ENCODE results near the gene ZNF813. TPM values are rescaled to one million over a fixed set of nuclear protein-coding genes. Genes with fewer than 3 reads are reported as not detected.

The ZNF813 gene
- total RNA-seq, 1 donor from 2014 or later, result 0.70 TPM

DNA sequence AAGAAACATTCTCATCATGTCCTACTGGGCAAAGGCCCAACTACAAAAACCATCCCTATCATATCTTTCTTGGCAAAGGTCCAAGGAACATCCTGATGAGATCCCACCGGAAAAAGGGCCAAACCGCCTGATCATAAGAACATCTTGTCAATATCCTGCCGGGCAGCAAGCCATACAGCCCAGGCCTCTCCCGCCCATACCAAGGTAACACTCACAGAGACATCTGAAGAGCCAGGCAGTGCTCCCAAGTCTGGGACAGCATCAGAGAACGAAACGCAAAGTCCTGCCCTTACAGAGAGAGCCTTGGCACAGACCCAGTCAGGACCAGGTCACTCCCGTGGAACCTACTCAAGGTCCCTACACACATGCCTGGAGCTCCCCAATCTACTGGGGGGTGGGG lies 51.9 kb downstream of the ZNF813 start:
- DNase-seq (ENCODE audit: low spot score), result no peak

DNA sequence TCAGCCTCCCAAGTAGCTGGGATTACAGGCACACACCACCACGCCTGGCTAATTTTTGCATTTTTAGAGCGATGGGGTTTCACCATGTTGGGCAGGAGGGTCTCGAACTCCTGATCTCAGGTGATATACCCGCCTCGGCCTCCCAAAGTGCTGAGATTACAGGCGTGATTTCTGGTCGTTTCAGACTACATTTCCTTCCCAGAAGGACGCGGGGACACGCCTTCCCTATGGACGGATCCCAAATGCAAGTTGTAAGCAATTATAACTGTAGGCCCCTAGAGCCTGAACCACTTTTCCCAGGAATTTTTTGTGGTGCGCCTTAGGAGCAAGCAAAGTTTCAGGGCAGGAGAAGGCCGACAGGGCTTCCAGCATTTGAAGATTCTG lies 52.6 kb downstream of the ZNF813 start:
- DNase-seq (ENCODE audit: low spot score), result no peak

More for the DNA sequence above, 51.9 kb downstream of the ZNF813 start:
- no peak for ATAC-seq

DNA sequence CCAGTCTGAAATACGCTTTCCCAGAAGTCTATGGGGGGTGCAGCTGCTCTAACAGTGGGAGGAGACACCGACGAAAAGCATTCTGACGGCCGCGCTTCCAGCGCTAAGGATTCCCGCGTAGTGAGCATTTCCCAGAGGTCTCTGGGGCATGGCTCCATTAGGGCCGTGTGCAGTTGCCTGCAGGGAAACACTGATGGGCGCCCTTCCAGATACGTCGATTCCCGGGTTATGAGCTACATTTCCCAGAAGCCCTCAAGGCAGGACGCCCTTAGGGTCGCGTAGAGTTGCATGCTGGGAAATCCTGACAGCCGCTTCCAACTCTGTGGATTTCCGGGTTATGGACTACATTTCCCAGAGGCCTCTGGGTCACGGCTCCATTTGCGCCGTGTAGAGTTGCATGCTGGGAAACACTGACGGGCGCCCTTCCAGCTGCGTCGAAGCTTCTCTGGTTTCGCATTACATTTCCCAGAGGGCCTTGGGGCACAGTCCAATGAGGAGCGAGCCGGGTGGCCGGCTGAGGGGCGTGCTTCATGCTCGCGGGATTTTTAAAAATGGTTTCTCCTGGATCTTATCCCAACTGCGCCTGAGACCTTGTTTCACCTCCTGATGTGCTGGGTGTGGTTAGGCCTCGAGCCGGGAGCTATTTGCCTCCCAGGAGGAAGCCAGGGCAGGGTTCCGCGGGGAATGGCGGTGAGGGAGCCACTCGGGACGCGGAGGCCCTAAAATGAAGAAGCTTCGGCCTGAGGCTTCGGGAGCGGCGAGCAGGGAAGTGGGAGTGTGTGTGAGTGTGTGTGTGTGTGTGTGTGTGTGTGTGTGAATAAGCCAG lies 53.2 kb downstream of the ZNF813 start:
- peak; percentile 95 for ATAC-seq
- peak; percentile 94 for DNase-seq (ENCODE audit: low spot score)

More for the DNA sequence above, 52.6 kb downstream of the ZNF813 start:
- no peak for ATAC-seq

DNA sequence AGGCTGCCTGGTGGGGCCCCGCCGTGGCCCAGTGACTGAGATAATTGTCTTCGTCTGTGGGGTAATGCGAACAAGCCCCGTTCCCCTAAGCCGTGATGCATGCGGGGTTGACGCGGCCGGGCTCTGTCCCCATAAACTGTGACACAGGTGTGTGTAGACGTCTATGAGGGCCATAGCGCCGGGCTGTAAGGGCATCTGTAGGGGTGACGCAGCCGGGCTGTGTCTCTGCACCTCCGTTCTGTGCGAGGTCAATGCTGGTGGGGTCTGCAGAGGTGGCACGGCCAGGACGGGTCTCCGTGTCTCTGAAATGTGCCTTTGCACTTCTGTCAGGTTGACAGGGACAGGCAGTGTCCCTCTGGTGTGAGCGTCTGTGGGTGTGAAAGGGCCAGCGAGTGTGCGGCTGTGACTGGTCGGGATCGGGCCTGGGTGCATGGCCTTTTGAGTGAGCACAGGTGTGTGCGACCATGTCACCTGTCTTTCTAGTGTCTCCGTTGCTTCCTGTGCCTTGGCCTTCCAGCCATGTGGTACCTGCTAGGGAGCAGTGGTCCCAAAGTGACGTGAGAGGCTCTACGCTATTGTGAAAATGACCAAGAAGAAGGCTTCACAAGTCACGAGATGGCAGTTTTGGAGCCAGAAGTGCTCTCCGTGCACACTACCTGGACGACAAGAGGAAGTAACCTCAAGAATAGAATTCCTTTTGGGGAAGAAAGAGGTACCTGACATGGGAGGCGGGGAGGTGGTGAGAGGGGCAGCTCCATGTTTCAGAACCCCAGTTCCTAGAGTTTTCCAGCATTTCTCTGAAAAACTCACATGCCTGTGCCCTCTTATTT lies 54.1 kb downstream of the ZNF813 start:
- ATAC-seq, result no peak
- DNase-seq (ENCODE audit: low spot score), result no peak

DNA sequence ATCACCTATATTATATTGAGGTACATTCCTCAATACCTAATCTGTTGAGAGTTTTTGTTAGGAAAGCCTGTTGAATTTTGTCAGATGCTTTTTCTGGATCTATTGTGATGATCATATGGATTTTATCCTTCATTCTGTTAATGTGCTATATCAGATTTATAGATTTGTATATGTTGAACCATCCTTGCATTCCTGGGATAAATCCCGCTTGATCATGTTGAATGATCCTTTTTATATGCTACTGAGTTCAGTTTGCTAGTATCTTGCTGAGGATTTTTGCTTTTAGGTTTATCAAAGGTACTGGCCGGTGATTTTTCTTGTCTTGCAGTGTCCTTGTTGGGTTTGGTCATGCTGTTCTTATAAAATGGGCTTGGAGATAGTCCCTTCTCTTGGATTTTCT lies 58.4 kb downstream of the ZNF813 start:
- ATAC-seq, result no peak
- no peak for DNase-seq (ENCODE audit: low spot score)

DNA sequence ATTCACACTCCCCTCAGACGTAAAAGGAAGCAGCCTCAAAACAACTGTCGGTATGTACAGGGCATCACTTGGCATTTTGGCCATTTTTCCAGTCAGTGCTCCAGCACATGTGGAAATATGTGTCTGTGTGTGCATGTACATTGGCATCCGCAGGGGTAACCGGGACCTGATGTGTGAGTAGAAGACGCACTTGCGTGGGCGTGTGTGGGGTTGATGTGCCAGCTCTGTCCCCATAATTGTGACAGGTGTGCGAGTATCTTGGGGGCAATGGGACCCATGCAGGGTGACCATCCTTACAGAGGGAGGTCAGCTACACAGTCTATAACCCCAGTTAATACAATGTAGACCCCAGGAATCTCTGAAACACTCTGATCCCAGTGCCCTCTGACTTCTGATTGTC lies 63.1 kb downstream of the ZNF813 start:
- ATAC-seq, result no peak

DNA sequence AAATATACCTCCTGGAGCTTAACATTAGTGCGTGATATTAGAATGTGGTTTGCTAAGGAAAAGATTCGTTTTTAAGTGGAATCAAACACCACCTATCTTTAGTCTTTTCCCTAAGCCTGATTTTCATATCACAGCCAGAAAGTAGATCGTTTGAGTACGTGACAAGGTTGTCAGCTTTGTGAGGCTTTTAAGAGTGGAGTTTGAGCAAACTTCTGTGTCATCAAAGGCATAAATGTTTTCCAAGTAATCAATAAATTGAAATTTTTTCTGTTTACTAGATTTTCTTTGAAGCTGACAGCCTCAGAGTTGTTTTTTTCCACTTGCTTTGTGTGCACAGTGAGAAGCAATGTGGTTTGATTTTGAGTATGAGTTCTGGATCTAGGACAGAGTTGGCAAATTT lies 63.9 kb downstream of the ZNF813 start:
- ATAC-seq (no peak), DNase-seq (ENCODE audit: low spot score) (no peak)

More for the DNA sequence above, 63.1 kb downstream of the ZNF813 start:
- no peak for DNase-seq (ENCODE audit: low spot score)

DNA sequence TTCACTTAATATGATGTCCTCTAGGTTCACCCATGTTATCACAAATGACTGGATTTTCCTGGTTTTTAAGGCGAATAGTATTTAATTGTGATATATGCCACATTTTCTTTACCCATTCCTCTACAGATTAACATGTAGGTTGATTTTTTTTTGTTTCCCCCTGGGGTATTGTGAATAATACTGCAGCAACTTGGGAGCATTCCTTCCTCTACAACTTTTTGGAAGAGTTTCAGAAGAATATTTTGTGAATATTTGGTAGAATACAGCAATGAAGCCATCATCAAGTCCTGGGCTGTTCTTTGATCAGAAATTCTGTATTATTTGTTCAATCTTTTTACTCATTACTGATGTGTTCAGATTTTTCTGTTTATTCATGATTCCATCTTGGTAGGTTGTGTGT lies 64.8 kb downstream of the ZNF813 start:
- DNase-seq (ENCODE audit: low spot score) (no peak), ATAC-seq (no peak)

DNA sequence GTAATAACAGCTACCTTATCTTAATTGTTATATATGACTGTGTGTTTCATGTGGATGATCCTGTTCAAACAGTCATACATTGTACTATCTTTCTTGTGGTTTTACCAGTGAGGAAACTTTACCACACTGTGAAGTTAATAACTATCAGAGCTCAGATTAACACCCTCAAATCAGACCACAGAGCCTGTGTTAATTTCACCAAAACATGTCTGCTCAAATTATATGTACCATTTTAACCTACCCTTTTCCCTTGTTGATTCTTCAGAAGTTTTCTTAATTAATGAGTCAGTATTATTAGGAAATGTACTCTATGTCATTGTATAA lies 68.7 kb downstream of the ZNF813 start:
- ATAC-seq (no peak), DNase-seq (ENCODE audit: low spot score) (no peak)

DNA sequence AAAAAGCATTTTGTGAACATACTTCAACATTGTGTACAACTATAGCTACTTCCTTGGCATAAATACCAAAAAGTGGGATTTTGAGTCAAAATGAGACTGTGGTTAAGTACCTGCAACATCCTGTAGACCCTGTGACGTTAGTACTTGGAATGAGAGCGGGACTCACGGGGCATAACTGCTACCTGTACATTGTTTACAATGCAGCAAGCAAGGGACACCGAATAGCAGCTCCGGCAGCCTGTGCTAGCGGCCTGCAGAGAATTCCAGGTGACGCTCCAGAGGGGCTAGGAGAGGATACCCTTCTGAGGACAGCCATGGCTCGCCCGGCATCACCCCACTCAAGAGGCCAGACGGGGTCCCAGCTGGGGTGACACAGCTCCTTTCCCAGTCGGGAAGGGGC lies 69.6 kb downstream of the ZNF813 start:
- ATAC-seq (no peak), DNase-seq (ENCODE audit: low spot score) (no peak)

DNA sequence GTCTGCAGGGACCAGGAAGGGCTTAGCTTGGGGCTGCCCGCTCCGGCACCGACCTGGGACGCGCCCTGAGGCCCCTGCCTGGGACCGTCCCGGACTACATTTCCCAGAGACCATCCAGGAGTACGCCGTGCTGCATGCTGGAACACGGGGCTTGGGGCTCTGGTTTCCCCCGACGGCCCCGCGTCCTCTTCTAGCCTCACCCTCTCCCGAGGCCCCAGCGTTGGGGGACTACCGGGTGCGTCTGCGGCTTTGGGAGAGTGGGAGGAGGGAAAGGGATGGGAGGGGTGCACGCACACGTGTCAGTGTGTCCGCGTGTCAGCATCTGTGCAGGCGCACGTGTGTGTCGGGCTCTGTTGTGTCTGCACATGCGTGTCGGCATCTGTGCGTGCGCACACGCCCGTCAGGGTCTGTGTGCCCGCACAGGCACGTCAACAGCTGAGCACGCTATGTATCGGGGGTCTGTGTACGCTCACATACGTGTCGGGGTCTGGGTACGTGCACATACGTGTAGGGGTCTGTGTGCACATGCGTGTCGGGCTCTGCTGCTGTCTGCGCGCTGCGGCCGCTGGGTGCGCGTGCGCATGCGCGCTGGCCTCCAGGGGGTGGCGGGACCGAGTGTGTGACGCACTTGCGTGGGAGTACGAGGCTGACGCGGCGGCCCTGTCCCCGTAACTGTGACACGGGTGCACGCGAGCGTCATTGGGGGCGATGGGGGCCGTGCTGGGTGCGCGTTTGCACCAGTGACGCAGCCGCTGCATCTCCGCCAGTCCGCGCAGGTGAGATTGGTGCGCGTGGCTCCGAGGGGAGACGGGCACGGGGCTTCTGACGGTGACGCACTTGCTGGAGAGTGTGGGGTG lies 70.2 kb downstream of the ZNF813 start, which contains the start of gene ZNF331:
Gene ZNF331 (plus strand): TSS at position 625 of the 857 bp plus-strand sequence. CDS start 31,232 bp downstream, outside the sequence.
- DNase-seq (ENCODE audit: low spot score), result peak; percentile 74
- peak; percentile 86 for ATAC-seq

DNA sequence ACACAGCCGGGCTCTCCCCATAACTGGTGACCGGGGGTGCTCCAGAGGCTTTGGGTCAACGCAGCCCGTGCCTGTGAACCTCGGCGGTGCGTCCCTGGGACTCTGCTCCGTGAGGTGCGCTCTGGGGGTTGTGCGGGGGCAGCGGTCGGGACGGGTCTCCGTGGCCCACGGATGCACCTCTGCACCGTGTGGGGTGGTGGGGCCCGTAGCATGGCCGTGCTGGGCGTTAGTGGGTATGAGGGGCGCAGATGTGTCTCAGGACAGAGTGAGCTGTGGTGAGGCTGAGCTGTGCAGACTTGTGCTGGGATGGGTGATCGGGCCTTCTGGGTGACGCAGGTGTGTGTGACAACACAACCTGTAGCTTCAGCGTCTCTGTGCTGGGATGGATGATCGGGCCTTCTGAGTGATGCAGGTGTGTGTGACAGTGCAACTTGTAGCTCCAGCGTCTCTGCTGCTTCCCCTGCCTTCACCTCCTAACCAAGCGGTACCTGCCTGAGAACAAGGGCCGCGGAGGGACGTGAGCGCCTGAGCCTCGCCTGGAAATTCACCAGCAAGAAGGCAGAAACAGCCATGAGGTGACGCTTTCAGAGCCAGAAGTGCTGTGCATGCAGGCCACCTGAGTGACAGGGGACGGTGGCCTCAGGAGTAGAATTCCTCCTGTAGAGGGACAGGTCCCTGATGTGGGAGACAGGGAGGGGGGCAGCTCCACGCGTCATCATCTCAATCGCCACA lies 71.0 kb downstream of the ZNF813 start:
- DNase-seq (ENCODE audit: low spot score) (no peak), ATAC-seq (peak; percentile 20)

DNA sequence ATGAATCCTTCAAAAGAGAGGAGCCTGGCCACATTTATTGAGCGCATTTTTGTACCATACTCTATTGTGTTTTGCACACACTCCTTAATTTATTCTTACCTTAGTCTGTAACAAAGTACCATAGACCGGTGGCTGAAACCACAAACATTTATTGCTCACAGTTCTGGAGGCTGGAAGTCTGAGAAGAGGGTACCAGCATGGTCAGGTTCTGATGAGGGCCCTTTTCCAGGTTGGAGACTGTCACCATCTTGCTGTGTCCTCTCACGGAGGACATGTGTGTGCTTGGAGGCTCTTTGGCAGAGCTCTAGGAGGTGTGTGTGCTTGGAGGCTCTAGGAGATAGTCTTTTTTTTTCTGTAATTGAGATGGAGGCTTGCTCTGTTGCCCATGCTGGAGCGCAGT lies 72.6 kb downstream of the ZNF813 start:
- ATAC-seq (no peak), DNase-seq (ENCODE audit: low spot score) (no peak)

DNA sequence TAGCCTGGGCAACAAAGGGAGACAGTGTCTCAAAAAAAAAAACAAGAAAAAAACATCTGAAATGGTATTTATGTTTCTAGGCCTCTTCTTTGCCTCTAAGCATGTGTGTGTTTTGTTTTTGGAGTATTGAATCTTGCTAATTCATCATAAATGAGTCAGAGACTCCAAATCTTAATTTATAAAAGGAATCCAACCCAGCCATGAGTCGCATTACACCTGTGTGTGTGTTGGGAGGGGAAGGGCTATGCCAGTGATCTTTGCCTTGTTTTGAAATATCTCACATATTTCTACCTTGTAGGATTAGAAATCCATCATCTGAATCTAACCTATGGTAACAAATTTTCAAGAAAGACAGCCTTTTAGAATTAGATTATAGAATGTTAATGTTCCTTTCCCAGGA lies 74.4 kb downstream of the ZNF813 start:
- ATAC-seq (no peak), DNase-seq (ENCODE audit: low spot score) (no peak)

DNA sequence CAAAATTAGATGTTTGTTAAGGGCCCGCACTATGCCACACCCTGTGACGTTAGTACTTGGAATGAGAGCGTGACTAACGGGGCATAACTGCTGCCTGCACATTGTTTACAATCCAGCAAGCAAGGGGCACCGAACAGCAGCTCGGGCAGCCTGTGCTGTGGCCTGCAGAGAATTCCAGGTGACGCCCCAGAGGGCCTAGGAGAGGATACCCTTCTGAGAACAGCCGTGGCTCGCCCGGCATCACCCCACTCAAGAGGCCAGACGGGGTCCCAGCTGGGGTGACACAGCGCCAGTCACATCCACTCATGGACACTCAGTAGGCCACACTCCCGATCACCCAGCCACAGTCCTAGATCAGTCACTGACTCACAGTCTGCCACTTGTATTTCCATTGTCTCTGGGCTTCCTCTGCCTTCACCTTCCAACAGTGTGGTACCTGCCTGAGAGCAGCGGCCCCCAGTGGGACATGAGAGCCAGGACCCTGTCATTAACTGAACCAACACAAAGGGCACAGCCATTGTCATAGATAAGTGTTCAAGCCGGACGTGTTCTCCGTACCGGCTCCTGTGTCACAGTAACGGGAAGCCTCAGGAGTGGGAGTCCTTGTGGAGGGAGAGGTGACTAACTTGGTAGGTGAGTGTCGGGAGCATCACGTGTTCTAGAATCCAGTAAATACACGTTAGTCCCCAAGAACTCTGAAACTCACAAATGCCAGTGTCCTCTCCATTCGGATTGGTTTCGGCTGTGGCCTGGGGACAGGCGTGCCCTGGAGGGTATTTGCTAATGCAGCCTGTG lies 77.9 kb downstream of the ZNF813 start:
- no peak for ATAC-seq
- DNase-seq (ENCODE audit: low spot score), result no peak
